ENCODE results near the gene SLC39A9. TPM values are rescaled to one million over a fixed set of nuclear protein-coding genes. Genes with fewer than 3 reads are reported as not detected.
A peak's percentile ranks its signal among the peaks of the same experiment; 100 is the strongest.

Gene SLC39A9
- total and polyA plus RNA-seq, 10 of the 15 experiments (the other 5 are each of a cell fraction or from before 2014, with no cell fraction given) = 19.9 to 109 (median 46.9) TPM

- ChIA-PET SMC1A (ENCODE audit: uncharacterized antibody, unreplicated experiment) (interaction anchor here (0.5 to 3.4 kb wide), 7 partner anchors 14 to 208 kb away, joined by 3 to 23 read pairs (median 5); partner anchors contain the start of genes ERH and SLC39A9), CTCF (interaction anchor here (0.9 to 1.5 kb wide), 5 partner anchors 29 to 98 kb away, joined by 3 to 6 read pairs (median 3); partner anchors contain the start of genes ERH and SLC39A9), RAD21 (ENCODE audit: unreplicated experiment) (interaction anchor here (0.6 to 11.5 kb wide), 7 partner anchors 9 to 783 kb away, joined by 4 to 143 read pairs (median 6); partner anchors contain the start of genes ERH and SLC39A9), POLR2A (interaction anchor here (0.6 to 9.1 kb wide), 5 partner anchors 9 to 46 kb away, joined by 3 to 100 read pairs (median 9); partner anchors contain the start of genes ERH and SLC39A9)
- intact Hi-C loops (cut with micrococcal nuclease; ENCODE audit: unreplicated experiment) (loop anchor here (2.0 to 5.0 kb wide), 2 partner anchors 37 to 107 kb away; no protein-coding TSS in a partner anchor), in situ Hi-C loops (cut with MboI) (no loop called here)
- Histone ChIP-seq H3K9ac (ENCODE audit: control insufficient read depth, insufficient read depth, low read length) (peak overlapping the region; percentile 85), H3K79me2 (ENCODE audit: control insufficient read depth, insufficient read depth, low read length) (no peaks in the 10 kb centered on the region), H3K36me3 (ENCODE audit: control insufficient read depth in 2 of 2, insufficient read depth in 2 of 2, low read length in 1 of 2) (no peaks in the 10 kb centered on the region), H3K27ac (ENCODE audit: control insufficient read depth, insufficient read depth) (peak overlapping the region; percentile 99), H4K20me1 (ENCODE audit: control insufficient read depth, insufficient read depth) (no peaks in the 10 kb centered on the region), H3K4me1 (ENCODE audit: control insufficient read depth, insufficient read depth, low read length) (peaks cover 59% of the 10 kb centered on the region), H3K9me3 (replicated peaks; ENCODE audit: control insufficient read depth, insufficient read depth, low read length) (no peaks in the 10 kb centered on the region), H3K27me3 (replicated peaks in 1 of 2; ENCODE audit: control insufficient read depth in 2 of 2, insufficient read depth in 2 of 2, low read length in 1 of 2) (no peaks in the 10 kb centered on the region), H3K4me2 (ENCODE audit: control insufficient read depth, insufficient read depth) (peak overlapping the region; percentile 97), H2AFZ (ENCODE audit: control insufficient read depth, low read depth, low read length) (peak overlapping the region; percentile 79), H3K4me3 (no peak overlapping the region; the same call in 1 of the 2 replicates)
- peak; percentile 43 for ATAC-seq
- FAIRE-seq = no peak
- DNase-seq (ENCODE audit: low read depth, low spot score) = no peak
- WGBS (ENCODE audit: insufficient coverage, insufficient replicate concordance, low lambda C conversion rate, missing lambda C conversion rate) = 43% methylated on average over 6 of the region's 6 CpGs
- BruUV-seq (replicated peaks) = no TSS peak
- TF ChIP-seq ZNF687 (IDR thresholded peaks at IDR 0.05) (peak; percentile 53), EED (IDR thresholded peaks at IDR 0.05; ENCODE audit: low read depth) (peak; percentile 37; the same call in 1 of the 2 replicates), GABPA (IDR thresholded peaks at IDR 0.05; ENCODE audit: low read depth) (no peak), ZBTB11 (CRISPR knock-in tag; IDR thresholded peaks at IDR 0.05) (no peak), ZNF384 (IDR thresholded peaks at IDR 0.05; ENCODE audit: borderline replicate concordance, low read depth, low read length) (no peak), CHD2 (IDR thresholded peaks at IDR 0.05; ENCODE audit: borderline replicate concordance, low read depth, low read length) (no peak), POLR2A (IDR thresholded peaks at IDR 0.05; ENCODE audit: low read depth, low read length) (no peak), NR2F1 (conservative IDR thresholded peaks at IDR 0.05) (no peak), RAD51 (IDR thresholded peaks at IDR 0.05) (no peak), IRF5 (IDR thresholded peaks at IDR 0.05; ENCODE audit: borderline replicate concordance) (no peak), ATF7 (IDR thresholded peaks at IDR 0.05; ENCODE audit: low read depth) (peak; percentile 82; the same call in 1 of the 2 replicates), ZSCAN29 (IDR thresholded peaks at IDR 0.05) (no peak), NFYA (IDR thresholded peaks at IDR 0.05; ENCODE audit: borderline replicate concordance, low read depth, low read length) (no peak)
Measured at GRCh38 chr14:69355607-69356281, 42.7 kb upstream of the SLC39A9 start.
